HG03135 (cell line): ENCODE results near the gene PARD3B.

Source experiments
- ATAC-seq: cut with Tn5 transposase; IDR thresholded peaks from one replicate; pipeline ENCODE4 v1.9.1; 2021; ENCODE audit warnings: mild to moderate bottlenecking, moderate library complexity; ENCODE audit not compliant: unreplicated experiment

The PARD3B gene

GRCh38 chr2:204877691-204878090 is 332.4 kb downstream of the PARD3B start:
- no peak for ATAC-seq

- ATAC-seq, result no peak
These were observed 335.7 kb downstream of the PARD3B start for GRCh38 chr2:204880928-204881327.

GRCh38 chr2:204881655-204882054 is 336.4 kb downstream of the PARD3B start:
- ATAC-seq, result no peak

GRCh38 chr2:204885747-204886146 is 340.5 kb downstream of the PARD3B start:
- no peak for ATAC-seq

GRCh38 chr2:204886713-204887112 is 341.4 kb downstream of the PARD3B start:
- no peak for ATAC-seq

GRCh38 chr2:204888222-204888621 is 342.9 kb downstream of the PARD3B start:
- no peak for ATAC-seq

GRCh38 chr2:204890680-204891079 is 345.4 kb downstream of the PARD3B start:
- ATAC-seq, result no peak

- ATAC-seq, result no peak
These were observed 346.5 kb downstream of the PARD3B start for GRCh38 chr2:204891739-204892138.

- ATAC-seq, result no peak
These were observed 347.4 kb downstream of the PARD3B start for GRCh38 chr2:204892506-204893255.

- no peak for ATAC-seq
These were observed 350.9 kb downstream of the PARD3B start for GRCh38 chr2:204896146-204896545.

- ATAC-seq, result no peak
These were observed 352.3 kb downstream of the PARD3B start for GRCh38 chr2:204897561-204897960.

GRCh38 chr2:204898928-204899640 is 353.8 kb downstream of the PARD3B start:
- no peak for ATAC-seq

GRCh38 chr2:204899983-204900382 is 354.7 kb downstream of the PARD3B start:
- no peak for ATAC-seq

GRCh38 chr2:204900487-204900886 is 355.2 kb downstream of the PARD3B start:
- no peak for ATAC-seq

GRCh38 chr2:204900910-204901309 is 355.6 kb downstream of the PARD3B start:
- no peak for ATAC-seq

GRCh38 chr2:204901591-204901990 is 356.3 kb downstream of the PARD3B start:
- no peak for ATAC-seq

- no peak for ATAC-seq
These were observed 364.5 kb downstream of the PARD3B start for GRCh38 chr2:204909791-204910190.

- ATAC-seq, result no peak
These were observed 368.0 kb downstream of the PARD3B start for GRCh38 chr2:204913312-204913711.

GRCh38 chr2:204913854-204914464 is 368.7 kb downstream of the PARD3B start:
- ATAC-seq, result no peak

- no peak for ATAC-seq
These were observed 369.4 kb downstream of the PARD3B start for GRCh38 chr2:204914708-204915107.

- no peak for ATAC-seq
These were observed 371.9 kb downstream of the PARD3B start for GRCh38 chr2:204917089-204917701.

- ATAC-seq, result no peak
These were observed 375.5 kb downstream of the PARD3B start for GRCh38 chr2:204920776-204921175.
